Measurements from ENCODE around the gene CBX8. TPM values are rescaled to one million over a fixed set of nuclear protein-coding genes. Genes with fewer than 3 reads are reported as not detected.

The CBX8 gene
- total RNA-seq, 1 donor from 2014 or later = 4.0 TPM

DNA sequence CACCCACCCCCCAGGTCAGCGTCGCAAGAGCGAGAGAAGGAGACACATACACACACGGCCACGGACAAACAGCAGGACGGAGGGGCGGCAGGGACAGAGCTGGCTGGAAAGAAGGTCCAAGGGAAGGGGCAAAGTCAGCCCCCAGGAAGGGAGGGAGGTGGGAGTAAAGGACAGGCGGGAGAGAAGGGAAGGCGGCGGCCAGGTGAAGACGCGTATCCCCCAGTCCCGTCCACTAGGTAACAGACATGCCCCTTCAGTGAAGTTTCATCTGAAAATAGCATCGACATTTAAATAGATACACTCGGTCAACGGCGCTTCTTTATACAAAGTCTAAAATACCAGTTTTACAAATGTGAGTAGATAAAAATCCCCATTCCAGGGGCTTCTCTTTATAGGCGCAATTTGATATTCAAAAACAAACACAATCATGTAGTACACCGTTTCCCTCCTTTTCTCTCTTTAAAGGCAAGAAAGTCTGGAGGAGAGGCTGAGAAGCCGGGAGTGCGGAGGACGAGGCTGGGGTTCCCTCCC lies 4.5 kb downstream of the CBX8 start:
- intact Hi-C loops (cut with micrococcal nuclease) = no loop called here
- H3K4me3 Mint-ChIP-seq = no peak overlapping the region
- POLR2A ChIA-PET = interaction anchor here (0.6 to 2.1 kb wide), 2 partner anchors 12 to 15 kb away, joined by 3 to 6 read pairs; no protein-coding TSS in a partner anchor

GRCh38 chr17:79791735-79792161 lies 5.1 kb downstream of the CBX8 start:
- no peak for DNase-seq
- TF ChIP-seq CTCF (IDR thresholded peaks at IDR 0.05) = no peak
- CTCF ChIA-PET = interaction anchor here (1.1 kb wide), 1 partner anchor 47 kb away, joined by 4 read pairs; the partner anchor contains the start of gene CBX4
- H3K27ac Mint-ChIP-seq = no peak overlapping the region
- no peaks in the 10 kb centered on the region for H3K9me3 Mint-ChIP-seq
- H3K4me1 Mint-ChIP-seq = peaks cover 21% of the 10 kb centered on the region
- intact Hi-C loops (cut with micrococcal nuclease) = loop anchor here (1.0 kb wide), 1 partner anchor 8 kb away; no protein-coding TSS in a partner anchor
- peaks cover 34% of the 10 kb centered on the region for H3K27me3 Mint-ChIP-seq
- H3K36me3 Mint-ChIP-seq (ENCODE audit: low read depth) = no peaks in the 10 kb centered on the region
- H3K4me3 Mint-ChIP-seq = no peak overlapping the region
- POLR2A ChIA-PET = interaction anchor here (2.1 kb wide), 1 partner anchor 13 kb away, joined by 6 read pairs; no protein-coding TSS in a partner anchor
- ATAC-seq (ENCODE audit: low read depth) = no peak

More for the DNA sequence above, 4.5 kb downstream of the CBX8 start:
- Mint-ChIP-seq H3K27ac (no peak overlapping the region), H3K27me3 (peaks cover 29% of the 10 kb centered on the region), H3K4me1 (peaks cover 21% of the 10 kb centered on the region), H3K9me3 (no peaks in the 10 kb centered on the region), H3K36me3 (ENCODE audit: low read depth) (no peaks in the 10 kb centered on the region)
- CTCF ChIA-PET = no interaction called here
- ATAC-seq (ENCODE audit: low read depth) (no peak), DNase-seq (no peak)
- no peak for TF ChIP-seq CTCF (IDR thresholded peaks at IDR 0.05)

DNA sequence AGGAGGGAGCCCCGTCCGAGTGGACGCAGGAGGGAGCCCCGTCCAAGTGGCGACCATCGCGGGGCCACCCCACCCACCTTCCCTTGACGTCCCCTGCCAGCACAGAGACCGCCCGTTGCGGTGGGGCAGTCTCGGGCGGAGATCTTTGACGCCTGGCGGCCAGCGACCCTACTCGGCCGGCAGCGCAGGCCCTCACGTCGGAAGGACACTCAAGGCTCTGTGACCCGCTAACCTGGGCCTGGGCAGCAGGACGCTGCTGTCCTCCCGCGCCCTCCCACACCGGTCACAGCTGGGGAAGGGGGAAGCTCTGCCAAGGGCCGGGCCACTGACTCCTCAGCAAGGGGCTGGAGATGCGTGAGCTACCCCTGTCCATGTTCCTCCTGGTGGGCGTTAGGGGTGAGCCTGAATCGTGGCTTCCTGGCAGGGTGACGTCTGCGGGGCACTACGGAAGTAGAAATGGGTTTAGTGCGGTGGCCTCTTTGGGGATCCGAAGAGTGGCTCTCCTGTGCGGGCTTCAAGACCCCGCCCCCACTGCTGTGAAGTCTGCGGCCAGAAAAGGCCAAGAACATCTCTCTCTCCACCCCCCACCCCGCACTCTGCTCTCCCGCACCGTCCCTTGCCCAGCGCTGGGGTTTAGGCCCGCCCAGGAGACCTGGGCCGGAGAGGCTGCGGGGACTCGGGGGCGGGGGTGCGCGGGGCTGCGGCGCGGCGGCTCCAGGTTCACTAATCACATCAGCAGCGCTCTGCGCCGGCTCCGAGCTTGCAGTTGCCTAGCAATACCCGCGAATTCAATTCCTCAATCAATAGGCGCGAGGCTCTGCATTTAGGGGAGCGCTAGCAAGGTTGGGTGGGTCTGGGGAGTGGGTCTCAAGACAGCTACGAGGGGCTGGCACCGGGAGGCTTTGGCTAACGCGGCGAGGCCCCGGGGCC lies 5.8 kb downstream of the CBX8 start:
- H3K9me3 Mint-ChIP-seq = no peaks in the 10 kb centered on the region
- CTCF ChIA-PET = interaction anchor here (1.0 to 1.1 kb wide), 2 partner anchors 48 to 200 kb away, joined by 3 to 4 read pairs; partner anchors contain the start of gene CBX4
- H3K4me1 Mint-ChIP-seq = peaks cover 16% of the 10 kb centered on the region
- intact Hi-C loops (cut with micrococcal nuclease) = loop anchor here (1.0 kb wide), 3 partner anchors 8 to 200 kb away; no protein-coding TSS in a partner anchor
- POLR2A ChIA-PET = interaction anchor here (0.6 to 2.1 kb wide), 3 partner anchors 10 to 48 kb away, joined by 4 to 6 read pairs (median 4); partner anchors contain the start of gene CBX4
- H3K4me3 Mint-ChIP-seq = no peak overlapping the region
- TF ChIP-seq CTCF (IDR thresholded peaks at IDR 0.05) = no peak
- H3K27me3 Mint-ChIP-seq = peaks cover 39% of the 10 kb centered on the region
- DNase-seq (no peak), ATAC-seq (ENCODE audit: low read depth) (peak; percentile 18)
- no peaks in the 10 kb centered on the region for H3K36me3 Mint-ChIP-seq (ENCODE audit: low read depth)
- no peak overlapping the region for H3K27ac Mint-ChIP-seq

DNA sequence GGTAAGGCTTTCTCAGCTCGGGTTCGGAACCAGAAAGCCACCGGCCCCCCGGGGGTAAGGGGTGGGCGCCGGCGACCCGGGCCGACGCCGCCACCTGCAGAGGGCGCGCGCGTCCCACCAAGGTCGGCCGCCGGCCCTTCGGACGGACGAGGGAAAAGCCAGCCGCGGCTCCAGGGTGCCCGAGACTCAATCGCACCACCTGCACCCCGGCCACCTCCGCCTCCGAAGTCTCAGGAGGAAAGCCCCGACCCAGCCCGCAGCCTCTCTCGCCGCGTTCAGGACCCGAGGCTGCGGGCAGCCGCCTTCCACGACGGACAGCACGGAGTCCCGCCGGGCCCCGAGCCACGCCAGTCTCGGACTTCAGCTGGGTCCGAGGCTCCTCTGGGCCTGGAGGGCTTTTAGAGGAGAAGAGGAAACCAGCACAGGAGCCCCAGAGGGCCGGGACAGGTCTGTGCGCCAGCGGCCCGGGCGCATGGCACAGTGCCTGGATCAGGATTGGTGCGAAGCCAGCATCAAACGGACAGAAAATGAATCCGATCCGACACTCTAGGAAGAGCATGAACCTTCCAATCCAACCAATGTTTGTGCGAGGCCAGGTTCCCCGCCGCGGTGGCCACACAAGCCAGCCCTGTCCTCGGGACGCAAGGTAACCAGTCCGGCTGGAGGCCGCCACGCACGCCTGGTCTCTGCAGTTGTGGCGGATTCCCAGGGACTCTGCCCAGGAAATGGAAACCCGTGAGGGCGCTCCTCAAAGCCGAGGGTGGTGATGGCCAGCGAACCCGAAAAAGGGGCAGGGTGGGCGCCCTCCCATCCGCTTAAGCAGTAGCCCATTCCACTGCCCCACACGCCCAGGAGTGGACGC lies 6.7 kb downstream of the CBX8 start:
- Mint-ChIP-seq H3K27ac (no peak overlapping the region), H3K4me3 (no peak overlapping the region), H3K27me3 (peaks cover 42% of the 10 kb centered on the region), H3K4me1 (peaks cover 11% of the 10 kb centered on the region), H3K36me3 (ENCODE audit: low read depth) (no peaks in the 10 kb centered on the region), H3K9me3 (no peaks in the 10 kb centered on the region)
- peak; percentile 54 for ATAC-seq (ENCODE audit: low read depth)
- POLR2A ChIA-PET = interaction anchor here (1.0 to 2.1 kb wide), 3 partner anchors 9 to 45 kb away, joined by 3 to 6 read pairs (median 4); no protein-coding TSS in a partner anchor
- TF ChIP-seq CTCF (IDR thresholded peaks at IDR 0.05) = peak; percentile 25
- intact Hi-C loops (cut with micrococcal nuclease) = loop anchor here (1.0 kb wide), 3 partner anchors 12 to 201 kb away; partner anchors contain the start of gene CBX2
- CTCF ChIA-PET = interaction anchor here (0.9 to 1.5 kb wide), 7 partner anchors 21 to 202 kb away, joined by 3 to 10 read pairs (median 3); partner anchors contain the start of gene CBX4
- peak; percentile 57 for DNase-seq
